SK-N-MC (cell line): ENCODE measurements around the gene DENR.

Experiments used
- EZH2 ChIP-seq: fragments of 200-600 bp; sonication (generic); IDR thresholded peaks from one replicate; pipeline ENCODE4 v1.6.1; 2017; ENCODE audit warnings: antibody characterized with exemption
- POLR2AphosphoS5 ChIP-seq: IDR thresholded peaks from 2 replicates; pipeline ENCODE4 v1.6.1; 2012; ENCODE audit warnings: mild to moderate bottlenecking, low read depth, low read length, borderline replicate concordance

DNA sequence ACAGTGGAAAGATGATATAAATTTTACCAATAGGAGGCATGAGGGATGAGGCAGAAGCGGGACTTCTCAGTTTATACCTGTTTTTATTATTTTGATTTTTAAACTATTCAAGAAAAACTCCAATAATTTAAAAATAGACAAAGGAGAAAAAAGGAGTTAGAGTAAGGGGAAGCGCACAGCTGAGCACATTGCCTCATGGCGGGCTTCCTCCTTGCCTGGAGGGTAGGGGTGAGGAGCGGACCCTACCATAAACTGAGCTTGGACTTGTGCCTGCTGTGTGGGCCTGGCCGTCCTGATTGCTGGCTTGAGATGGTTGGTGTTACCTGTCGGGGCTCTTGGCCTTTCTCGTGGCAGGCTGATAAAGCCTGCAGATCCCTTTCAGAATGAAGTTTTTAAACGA, 67.5 kb downstream of the DENR start:
- TF ChIP-seq POLR2AphosphoS5 (no peak), EZH2 (no peak)
